KMS-11 (cell line): ENCODE measurements around the gene DES.

ENCODE experiments used
- H2AFZ ChIP-seq: fragments of 200-600 bp; sonication (generic); 2 replicates; pipeline ENCODE4 v1.6.1; 2016; ENCODE audit warnings: antibody characterized with exemption, mixed run types, low read depth
- H3K27ac ChIP-seq: fragments of 200-600 bp; sonication (generic); 2 replicates; pipeline ENCODE4 v1.6.1; 2016; ENCODE audit warnings: mild to moderate bottlenecking, mixed run types
- H3K27me3 ChIP-seq: fragments of 200-600 bp; sonication (generic); 2 replicates; pipeline ENCODE4 v1.6.1; 2017; ENCODE audit warnings: mild to moderate bottlenecking, low read depth, mixed run types, moderate library complexity; ENCODE audit not compliant: insufficient read depth
- H3K36me3 ChIP-seq: fragments of 200-600 bp; sonication (generic); 2 replicates; pipeline ENCODE4 v1.6.1; 2017; ENCODE audit warnings: mild to moderate bottlenecking, mixed run types; ENCODE audit not compliant: insufficient read depth
- H3K4me1 ChIP-seq: fragments of 200-600 bp; sonication (generic); 2 replicates; pipeline ENCODE4 v1.6.1; 2016; ENCODE audit warnings: mild to moderate bottlenecking, low read depth, mixed run types; ENCODE audit not compliant: poor library complexity, severe bottlenecking
- H3K4me2 ChIP-seq: fragments of 200-600 bp; sonication (generic); 2 replicates; pipeline ENCODE4 v1.7.0; 2016; ENCODE audit warnings: mild to moderate bottlenecking, mixed run types
- H3K4me3 ChIP-seq: fragments of 200-600 bp; sonication (generic); IDR thresholded peaks from 2 replicates; pipeline ENCODE4 v1.6.1; 2017; ENCODE audit warnings: low read depth, low read length, mixed read lengths; ENCODE audit not compliant: insufficient read depth
- H3K79me2 ChIP-seq: fragments of 200-600 bp; sonication (generic); 2 replicates; pipeline ENCODE4 v1.6.1; 2016; ENCODE audit warnings: low read depth, mixed run types; ENCODE audit not compliant: insufficient read depth
- H3K9ac ChIP-seq: fragments of 200-600 bp; sonication (generic); 2 replicates; pipeline ENCODE4 v1.6.1; 2016; ENCODE audit warnings: mild to moderate bottlenecking, mixed run types
- H4K20me1 ChIP-seq: fragments of 200-600 bp; sonication (generic); 2 replicates; pipeline ENCODE4 v1.6.1; 2016; ENCODE audit warnings: mild to moderate bottlenecking, mixed run types; ENCODE audit not compliant: insufficient read depth
- CTCF ChIP-seq: fragments of 200-600 bp; sonication (generic); conservative IDR thresholded peaks from 2 replicates; pipeline ENCODE4 v1.6.1; 2017; ENCODE audit warnings: low read depth, mild to moderate bottlenecking, antibody characterized with exemption, low read length, moderate library complexity, mixed read lengths

DES gene

GRCh38 chr2:219443016-219443696 is 25.0 kb downstream of the DES start:
- no peak for TF ChIP-seq CTCF
- no peak overlapping the region for H3K4me2 ChIP-seq
- H2AFZ ChIP-seq = no peak overlapping the region
- no peak overlapping the region for H3K27ac ChIP-seq
- H3K79me2 ChIP-seq = no peaks in the 10 kb centered on the region
- no peak overlapping the region for H3K9ac ChIP-seq
- H3K4me3 ChIP-seq = no peak overlapping the region
- H3K4me1 ChIP-seq = no peaks in the 10 kb centered on the region
- H3K36me3 ChIP-seq = no peaks in the 10 kb centered on the region
- H4K20me1 ChIP-seq = no peaks in the 10 kb centered on the region
- H3K27me3 ChIP-seq = peaks cover 18% of the 10 kb centered on the region; the same call in 1 of the 2 replicates

GRCh38 chr2:219443697-219444023 is 25.5 kb downstream of the DES start:
- no peak for TF ChIP-seq CTCF
- Histone ChIP-seq H3K36me3 (no peaks in the 10 kb centered on the region), H3K9ac (no peak overlapping the region), H3K4me1 (no peaks in the 10 kb centered on the region), H3K4me2 (no peak overlapping the region), H3K4me3 (no peak overlapping the region), H3K79me2 (no peaks in the 10 kb centered on the region), H4K20me1 (no peaks in the 10 kb centered on the region), H3K27me3 (peaks cover 18% of the 10 kb centered on the region; the same call in 1 of the 2 replicates), H3K27ac (no peak overlapping the region), H2AFZ (no peak overlapping the region)

GRCh38 chr2:219444566-219445091 is 26.5 kb downstream of the DES start:
- no peak for TF ChIP-seq CTCF
- H3K4me1 ChIP-seq = no peaks in the 10 kb centered on the region
- no peak overlapping the region for H3K4me3 ChIP-seq
- no peak overlapping the region for H3K4me2 ChIP-seq
- peaks cover 20% of the 10 kb centered on the region; the same call in 1 of the 2 replicates for H3K27me3 ChIP-seq
- no peak overlapping the region for H3K9ac ChIP-seq
- H4K20me1 ChIP-seq = no peaks in the 10 kb centered on the region
- H2AFZ ChIP-seq = no peak overlapping the region
- H3K27ac ChIP-seq = no peak overlapping the region
- no peaks in the 10 kb centered on the region for H3K79me2 ChIP-seq
- no peaks in the 10 kb centered on the region for H3K36me3 ChIP-seq

GRCh38 chr2:219445220-219445640 is 27.1 kb downstream of the DES start:
- Histone ChIP-seq H4K20me1 (no peaks in the 10 kb centered on the region), H3K4me2 (no peak overlapping the region), H3K4me3 (no peak overlapping the region), H3K9ac (no peak overlapping the region), H3K4me1 (no peaks in the 10 kb centered on the region), H3K79me2 (no peaks in the 10 kb centered on the region), H3K27ac (no peak overlapping the region), H2AFZ (no peak overlapping the region), H3K27me3 (peaks cover 20% of the 10 kb centered on the region; the same call in 1 of the 2 replicates), H3K36me3 (no peaks in the 10 kb centered on the region)
- TF ChIP-seq CTCF = no peak
